Measurements from ENCODE around the gene CHRNB4.

The CHRNB4 gene

GRCh38 chr15:78667578-78668236, 26.7 kb upstream of the CHRNB4 start:
- no peak for DNase-seq (ENCODE audit: low spot score)
- no peak overlapping the region for H3K4me3 ChIP-seq
- TF ChIP-seq CTCF (IDR thresholded peaks at IDR 0.05): no peak
- H3K27ac ChIP-seq: no peak overlapping the region

- no peak for DNase-seq (ENCODE audit: low spot score)
- H3K4me3 ChIP-seq: no peak overlapping the region
- H3K27ac ChIP-seq: no peak overlapping the region
- TF ChIP-seq CTCF (IDR thresholded peaks at IDR 0.05): no peak
Observed at GRCh38 chr15:78666010-78666409, 25.0 kb upstream of the CHRNB4 start.

- DNase-seq (ENCODE audit: low spot score): no peak
- no peak overlapping the region for H3K27ac ChIP-seq
- no peak overlapping the region for H3K4me3 ChIP-seq
- no peak for TF ChIP-seq CTCF (IDR thresholded peaks at IDR 0.05)
Observed at GRCh38 chr15:78663703-78664102, 22.7 kb upstream of the CHRNB4 start.

GRCh38 chr15:78662028-78662427, 21.0 kb upstream of the CHRNB4 start:
- no peak overlapping the region for H3K27ac ChIP-seq
- no peak overlapping the region for H3K4me3 ChIP-seq
- TF ChIP-seq CTCF (IDR thresholded peaks at IDR 0.05): no peak
- no peak for DNase-seq (ENCODE audit: low spot score)

GRCh38 chr15:78661001-78661400, 20.0 kb upstream of the CHRNB4 start:
- H3K4me3 ChIP-seq: no peak overlapping the region
- DNase-seq (ENCODE audit: low spot score): no peak
- H3K27ac ChIP-seq: no peak overlapping the region
- no peak for TF ChIP-seq CTCF (IDR thresholded peaks at IDR 0.05)

GRCh38 chr15:78660584-78660983, 19.6 kb upstream of the CHRNB4 start:
- no peak overlapping the region for H3K4me3 ChIP-seq
- no peak for TF ChIP-seq CTCF (IDR thresholded peaks at IDR 0.05)
- no peak overlapping the region for H3K27ac ChIP-seq
- no peak for DNase-seq (ENCODE audit: low spot score)

- no peak for TF ChIP-seq CTCF (IDR thresholded peaks at IDR 0.05)
- no peak overlapping the region for H3K27ac ChIP-seq
Observed at GRCh38 chr15:78658823-78659222, 17.8 kb upstream of the CHRNB4 start.

More at GRCh38 chr15:78658823-78659222, 17.8 kb upstream of the CHRNB4 start:
- no peak for DNase-seq (ENCODE audit: low spot score)
- no peak overlapping the region for H3K4me3 ChIP-seq
